ENCODE data around the gene SATB2.

SATB2 gene

GRCh38 chr2:199325881-199326280 lies 131.9 kb downstream of the SATB2 start:
- no peak for DNase-seq (ENCODE audit: low read depth)

- DNase-seq (ENCODE audit: low read depth) = no peak
These were observed 135.6 kb downstream of the SATB2 start for GRCh38 chr2:199322151-199322550.

- DNase-seq (ENCODE audit: low read depth) = no peak
These were observed 140.1 kb downstream of the SATB2 start for GRCh38 chr2:199317646-199318045.

GRCh38 chr2:199316851-199317250 lies 140.9 kb downstream of the SATB2 start:
- DNase-seq (ENCODE audit: low read depth) = no peak

- DNase-seq (ENCODE audit: low read depth) = no peak
These were observed 142.2 kb downstream of the SATB2 start for GRCh38 chr2:199315299-199316179.

- no peak for DNase-seq (ENCODE audit: low read depth)
These were observed 144.8 kb downstream of the SATB2 start for GRCh38 chr2:199312931-199313330.

GRCh38 chr2:199310771-199311585 lies 146.8 kb downstream of the SATB2 start:
- DNase-seq (ENCODE audit: low read depth) = no peak

- no peak for DNase-seq (ENCODE audit: low read depth)
These were observed 147.8 kb downstream of the SATB2 start for GRCh38 chr2:199309973-199310372.

- no peak for DNase-seq (ENCODE audit: low read depth)
These were observed 148.3 kb downstream of the SATB2 start for GRCh38 chr2:199309411-199309810.

- no peak for DNase-seq (ENCODE audit: low read depth)
These were observed 149.2 kb downstream of the SATB2 start for GRCh38 chr2:199308567-199308966.

GRCh38 chr2:199307461-199307860 lies 150.3 kb downstream of the SATB2 start:
- no peak for DNase-seq (ENCODE audit: low read depth)

- DNase-seq (ENCODE audit: low read depth) = no peak
These were observed 151.6 kb downstream of the SATB2 start for GRCh38 chr2:199306116-199306515.

- peak; percentile 100 for DNase-seq (ENCODE audit: low read depth)
These were observed 154.0 kb downstream of the SATB2 start for GRCh38 chr2:199303728-199304177.

- DNase-seq (ENCODE audit: low read depth) = peak; percentile 49
These were observed 154.9 kb downstream of the SATB2 start for GRCh38 chr2:199302851-199303250.

- no peak for DNase-seq (ENCODE audit: low read depth)
These were observed 169.3 kb downstream of the SATB2 start for GRCh38 chr2:199288424-199288823.

- DNase-seq (ENCODE audit: low read depth) = no peak
These were observed 175.4 kb downstream of the SATB2 start for GRCh38 chr2:199282309-199282708.

GRCh38 chr2:199279146-199279545 lies 178.6 kb downstream of the SATB2 start:
- no peak for DNase-seq (ENCODE audit: low read depth)

- no peak for DNase-seq (ENCODE audit: low read depth)
These were observed 179.6 kb downstream of the SATB2 start for GRCh38 chr2:199278099-199278498.

GRCh38 chr2:199273042-199273511 lies 184.7 kb downstream of the SATB2 start:
- DNase-seq (ENCODE audit: low read depth) = peak; percentile 69

- DNase-seq (ENCODE audit: low read depth) = no peak
These were observed 195.8 kb downstream of the SATB2 start for GRCh38 chr2:199261936-199262335.

GRCh38 chr2:199261239-199261638 lies 196.5 kb downstream of the SATB2 start:
- DNase-seq (ENCODE audit: low read depth) = peak; percentile 50

GRCh38 chr2:199259671-199260070 lies 198.1 kb downstream of the SATB2 start:
- no peak for DNase-seq (ENCODE audit: low read depth)

GRCh38 chr2:199258291-199258690 lies 199.4 kb downstream of the SATB2 start:
- DNase-seq (ENCODE audit: low read depth) = no peak
